Endothelial cell of umbilical vein (primary cell): ENCODE data around the gene MGAT4B. TPM values are rescaled to one million over a fixed set of nuclear protein-coding genes. Genes with fewer than 3 reads are reported as not detected.

Experiments used
- BruUV-seq: library from RNA; stranded (reverse); fragments of 400-500 nt; replicated peaks from 2 replicates; lab custom pipeline; 2021; lab: Mats Ljungman, UMichigan
- CTCF ChIA-PET: fragments of 300-600, 350-600 bp; sonication (Branson Sonifier 250); formaldehyde crosslinking; loops from one replicate; lab custom pipeline; 2021; ENCODE audit warnings: antibody characterized with exemption, inconsistent platforms; lab: Charles Lee
- POLR2A ChIA-PET: fragments of 300-600, 350-600 bp; sonication (Branson Sonifier 250); formaldehyde crosslinking; loops from one replicate; lab custom pipeline; 2021; ENCODE audit warnings: antibody characterized with exemption, inconsistent platforms; lab: Charles Lee
- DNase-seq: peaks from one replicate; pipeline ENCODE4 v3.0.0-alpha.2; 2011; ENCODE audit warnings: low read depth, low spot score
- FAIRE-seq: peaks from 2 replicates; lab custom pipeline; 2011; peaks lifted over from hg19 to GRCh38; lab: Jason Lieb, UNC
- H2AFZ ChIP-seq: 2 replicates; pipeline ENCODE4 v1.6.0; 2012; ENCODE audit warnings: low read depth, low read length, control low read depth, inconsistent platforms
- H3K27ac ChIP-seq: 2 replicates; pipeline ENCODE4 v1.5.1; 2011; ENCODE audit warnings: low read depth, mild to moderate bottlenecking, control low read depth, low read length, moderate library complexity; ENCODE audit not compliant: insufficient read depth
- H3K27me3 ChIP-seq, 2 experiments: 2 replicates each; pipeline versions ENCODE4 v1.6.0 to v1.6.1; 2011; ENCODE audit warnings: low read length in 2 of 2, mixed read lengths in 1 of 2; ENCODE audit not compliant: control insufficient read depth in 2 of 2, insufficient read depth in 2 of 2
- H3K36me3 ChIP-seq, 2 experiments: 2 replicates in 1 of 2; 3 replicates in 1 of 2; pipeline ENCODE4 v1.5.1; 2011; ENCODE audit warnings: low read length in 2 of 2, mild to moderate bottlenecking in 1 of 2, moderate library complexity in 1 of 2; ENCODE audit not compliant: control insufficient read depth in 2 of 2, insufficient read depth in 2 of 2; ENCODE audit errors: extremely low read depth in 1 of 2
- H3K4me1 ChIP-seq: 3 replicates; pipeline ENCODE4 v1.5.1; 2011; ENCODE audit warnings: mild to moderate bottlenecking, low read length; ENCODE audit not compliant: control insufficient read depth, insufficient read depth; ENCODE audit errors: extremely low read depth
- H3K4me2 ChIP-seq: 2 replicates; pipeline ENCODE4 v1.6.1; 2011; ENCODE audit warnings: low read length, control low read depth, mixed read lengths; ENCODE audit not compliant: insufficient read depth
- H3K4me3 ChIP-seq, 3 experiments: fragments of 200-600 bp in 1 of 3; sonication (generic), shearing (Covaris generic) in 1 of 3; replicated peaks in 1 of 3; 2 replicates each; pipeline ENCODE4 v1.5.1; 2011 to 2016; ENCODE audit warnings: control low read depth in 3 of 3, low read length in 3 of 3, mild to moderate bottlenecking in 2 of 3, inconsistent platforms in 1 of 3, low read depth in 1 of 3, moderate library complexity in 1 of 3; ENCODE audit not compliant: insufficient read depth in 1 of 3
- H3K79me2 ChIP-seq: 2 replicates; pipeline ENCODE4 v1.6.0; 2012; ENCODE audit warnings: low read length, inconsistent platforms; ENCODE audit not compliant: control insufficient read depth, insufficient read depth
- H3K9ac ChIP-seq: replicated peaks from 2 replicates; pipeline ENCODE3; 2011; ENCODE audit warnings: low read length, control low read depth; ENCODE audit not compliant: insufficient read depth; ENCODE audit errors: extremely low read depth
- H3K9me1 ChIP-seq: replicated peaks from 3 replicates; pipeline ENCODE4 v1.6.0; 2011; ENCODE audit warnings: mild to moderate bottlenecking, low read length; ENCODE audit not compliant: control insufficient read depth, insufficient read depth; ENCODE audit errors: extremely low read depth
- H3K9me3 ChIP-seq: replicated peaks from 2 replicates; pipeline ENCODE4 v1.5.1; 2012; ENCODE audit warnings: low read length, inconsistent platforms; ENCODE audit not compliant: control insufficient read depth, insufficient read depth
- H4K20me1 ChIP-seq: replicated peaks from 2 replicates; pipeline ENCODE3; 2011; ENCODE audit warnings: mild to moderate bottlenecking, low read length; ENCODE audit not compliant: control insufficient read depth, insufficient read depth; ENCODE audit errors: extremely low read depth
- CTCF ChIP-seq, 2 donors: IDR thresholded peaks; 1 replicate in 1 of 2; 2 replicates in 1 of 2; pipeline ENCODE4 v1.5.1; 2011; ENCODE audit warnings: low read length in 2 of 2, mild to moderate bottlenecking in 2 of 2, moderate library complexity in 2 of 2, control low read depth in 1 of 2, inconsistent platforms in 1 of 2, low read depth in 1 of 2; ENCODE audit not compliant: insufficient read depth in 1 of 2; ENCODE audit errors: extremely low read depth in 1 of 2
- EZH2 ChIP-seq: IDR thresholded peaks from 2 replicates; pipeline ENCODE4 v1.6.1; 2012; ENCODE audit warnings: borderline replicate concordance, low read depth, mild to moderate bottlenecking, moderate library complexity, low read length, inconsistent platforms; ENCODE audit not compliant: severe bottlenecking
- FOS ChIP-seq: IDR thresholded peaks from 2 replicates; pipeline ENCODE4 v1.6.1; 2011; ENCODE audit warnings: mild to moderate bottlenecking, low read length, moderate library complexity, borderline replicate concordance; ENCODE audit not compliant: insufficient read depth
- GATA2 ChIP-seq: IDR thresholded peaks from 2 replicates; pipeline ENCODE4 v1.7.0; 2011; ENCODE audit warnings: low read depth, mild to moderate bottlenecking, moderate library complexity, mixed read lengths, low read length; ENCODE audit not compliant: insufficient read length, insufficient read depth
- JUN ChIP-seq: IDR thresholded peaks from 2 replicates; pipeline ENCODE4 v1.6.1; 2011; ENCODE audit warnings: borderline replicate concordance, low read depth; ENCODE audit not compliant: insufficient read length, insufficient read depth
- MAX ChIP-seq: IDR thresholded peaks from 2 replicates; pipeline ENCODE4 v1.6.1; 2011; ENCODE audit not compliant: insufficient read depth, insufficient read length
- POLR2AphosphoS5 ChIP-seq: IDR thresholded peaks from 2 replicates; pipeline ENCODE4 v1.6.1; 2012; ENCODE audit warnings: low read depth, mild to moderate bottlenecking, control low read depth, low read length, moderate library complexity; ENCODE audit not compliant: insufficient read depth
- dilution Hi-C: fragments of 300-500 bp; cut with MboI; formaldehyde crosslinking; loops from one replicate; pipeline ENCODE4 v1.15.0; 2019; ENCODE audit warnings: low sequenced_read_pairs; ENCODE audit not compliant: extremely low pct_ligation_motif_present
- intact Hi-C: fragments of 100-400 bp; cut with micrococcal nuclease; formaldehyde crosslinking; loops from one replicate; pipeline ENCODE4 v1.10.0; 2022
- polyA plus RNA-seq, 4 experiments: library from polyadenylated mRNA; depleted of rRNA in 3 of 4; stranded (reverse) in 3 of 4; unstranded in 1 of 4; fragments of >200 nt; gene quantifications; 2 replicates each; pipeline versions ENCODE4 v1.2.1 to v1.2.3, GENCODE V29; 2011 to 2012; ENCODE audit warnings: missing spikeins in 1 of 4
- total RNA-seq: library from RNA; stranded (reverse); gene quantifications from 2 replicates; pipeline ENCODE4 v1.2.3, GENCODE V29; 2021

The MGAT4B gene
- total and polyA plus RNA-seq, 2 donors (not counting 3 experiments of a cell fraction or from before 2014, with no cell fraction given): 243 TPM

- no peak overlapping the region for H3K27ac ChIP-seq
- no peak overlapping the region for H2AFZ ChIP-seq
- H3K4me1 ChIP-seq: peaks cover 9% of the 10 kb centered on the region
- ChIA-PET CTCF (interaction anchor here (0.8 to 1.6 kb wide), 3 partner anchors 12 to 82 kb away, joined by 3 to 5 read pairs (median 3); partner anchors contain the start of gene MAML1), POLR2A (interaction anchor here (0.6 kb wide), 1 partner anchor 848 kb away, joined by 3 read pairs; no protein-coding TSS in a partner anchor)
- dilution Hi-C loops: no loop called here
- no peaks in the 10 kb centered on the region for H3K79me2 ChIP-seq
- no peak for TF ChIP-seq GATA2
- no peak for TF ChIP-seq MAX
- no peak for TF ChIP-seq POLR2AphosphoS5
- no peak for TF ChIP-seq CTCF (IDR thresholded peaks at IDR 0.05; ENCODE audit: extremely low read depth in 1 of 2, insufficient read depth in 1 of 2, low read depth in 1 of 2, low read length in 2 of 2)
- no peak for TF ChIP-seq EZH2
- no peak for TF ChIP-seq JUN
- TF ChIP-seq FOS: no peak
- no peaks in the 10 kb centered on the region for H3K27me3 ChIP-seq
- no peaks in the 10 kb centered on the region for H4K20me1 ChIP-seq
- intact Hi-C loops: no loop called here
- H3K4me2 ChIP-seq: no peak overlapping the region
- H3K4me3 ChIP-seq: no peak overlapping the region
- FAIRE-seq: no peak
- H3K9ac ChIP-seq: no peak overlapping the region
- H3K36me3 ChIP-seq: peaks cover 0 to 4% of the 10 kb centered on the region in 2 experiments
- H3K9me1 ChIP-seq: no peaks in the 10 kb centered on the region
- no peaks in the 10 kb centered on the region for H3K9me3 ChIP-seq
- DNase-seq: no peak
- BruUV-seq: no TSS peak
Measured at GRCh38 chr5:179814090-179814489, 7.4 kb upstream of the MGAT4B start.
